ENCODE data around the gene FHOD1.

GRCh38 chr16:67255553-67256221, 8.4 kb upstream of the FHOD1 start:
- TF ChIP-seq GATA2 (IDR thresholded peaks at IDR 0.05; ENCODE audit: low read depth, low read length): no peak
- TF ChIP-seq GATA3 (IDR thresholded peaks at IDR 0.05; ENCODE audit: low read depth, low read length): no peak

All from SH-SY5Y (cell line).